Colon (tissue), 2 donors: ENCODE results near the gene DNAH1.

ENCODE experiments used
- FAIRE-seq: peaks from 2 replicates; lab custom pipeline; 2012; peaks lifted over from hg19 to GRCh38; lab: Jason Lieb, UNC
- donor health status: control.
- donor health status: control.

Gene DNAH1

GRCh38 chr3:52405066-52405465 is 88.9 kb downstream of the DNAH1 start:
- no peak for FAIRE-seq

DNA sequence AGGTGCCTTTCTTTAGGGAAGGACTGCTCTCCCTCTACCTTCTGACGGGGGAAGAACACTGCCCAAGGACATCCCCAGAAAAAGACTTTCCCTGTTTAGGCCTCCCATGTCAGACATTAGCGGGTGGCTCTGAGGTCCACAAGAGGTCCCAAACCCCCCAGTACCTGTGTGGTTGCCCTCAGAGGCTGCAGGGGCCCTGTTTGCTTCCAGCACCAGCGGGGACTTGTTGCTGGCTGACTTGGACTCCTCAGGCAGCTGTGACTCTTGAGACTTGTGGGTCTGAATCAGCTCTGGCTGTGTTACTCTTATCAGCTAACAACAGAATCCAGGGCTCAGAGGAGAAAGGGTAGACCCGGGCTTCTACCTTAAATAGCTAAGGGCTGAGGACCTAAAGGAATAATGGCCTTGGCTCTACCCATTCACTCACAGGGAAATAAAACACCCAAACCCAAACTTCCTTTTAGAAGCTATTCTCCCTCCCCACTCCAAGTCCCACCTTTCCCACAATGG is 89.5 kb downstream of the DNAH1 start:
- FAIRE-seq = no peak

- FAIRE-seq = no peak
Observed at GRCh38 chr3:52406231-52406661, 90.1 kb downstream of the DNAH1 start.

- no peak for FAIRE-seq
Observed at GRCh38 chr3:52406791-52407510, 90.8 kb downstream of the DNAH1 start.

DNA sequence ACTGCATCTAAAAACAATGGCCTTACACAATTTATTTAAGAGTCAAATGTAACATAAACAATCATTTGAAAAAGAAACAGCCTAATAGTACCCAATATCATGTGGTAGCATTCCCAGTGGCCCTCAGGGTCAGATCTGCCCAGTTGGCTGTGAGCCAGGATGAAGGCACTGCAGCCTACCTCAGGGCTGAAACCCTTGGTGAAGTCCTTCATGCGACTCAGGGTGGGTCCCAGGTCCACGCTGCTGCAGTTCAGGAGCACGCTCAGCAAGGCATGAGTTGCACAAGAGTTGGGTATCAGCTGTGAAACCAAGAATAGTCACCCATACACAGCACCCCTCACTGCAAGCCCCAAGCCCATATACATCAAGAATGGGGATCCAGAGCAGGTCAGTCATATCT is 91.7 kb downstream of the DNAH1 start:
- no peak for FAIRE-seq

- no peak for FAIRE-seq
Observed at GRCh38 chr3:52408466-52408865, 92.3 kb downstream of the DNAH1 start.

DNA sequence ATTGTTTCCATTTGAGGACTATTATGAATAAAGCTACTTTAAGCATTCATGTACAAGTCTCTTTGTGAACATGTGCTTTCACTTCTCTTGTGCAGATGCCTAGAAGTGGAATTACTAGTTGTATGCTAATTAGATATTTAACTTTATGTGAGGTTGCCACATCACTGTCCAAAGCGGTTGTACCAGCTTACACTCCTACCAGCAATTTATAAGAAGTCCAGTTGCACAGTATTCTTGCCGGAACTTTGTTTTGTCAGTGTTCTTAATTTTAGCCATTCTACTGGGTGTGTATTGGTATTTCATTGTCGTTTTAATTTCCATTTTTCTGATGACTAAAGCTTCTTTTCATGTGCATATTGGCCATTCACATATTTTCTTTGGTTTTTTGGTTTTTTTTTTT is 99.7 kb downstream of the DNAH1 start:
- no peak for FAIRE-seq

GRCh38 chr3:52420388-52420787 is 104.3 kb downstream of the DNAH1 start:
- FAIRE-seq = no peak

DNA sequence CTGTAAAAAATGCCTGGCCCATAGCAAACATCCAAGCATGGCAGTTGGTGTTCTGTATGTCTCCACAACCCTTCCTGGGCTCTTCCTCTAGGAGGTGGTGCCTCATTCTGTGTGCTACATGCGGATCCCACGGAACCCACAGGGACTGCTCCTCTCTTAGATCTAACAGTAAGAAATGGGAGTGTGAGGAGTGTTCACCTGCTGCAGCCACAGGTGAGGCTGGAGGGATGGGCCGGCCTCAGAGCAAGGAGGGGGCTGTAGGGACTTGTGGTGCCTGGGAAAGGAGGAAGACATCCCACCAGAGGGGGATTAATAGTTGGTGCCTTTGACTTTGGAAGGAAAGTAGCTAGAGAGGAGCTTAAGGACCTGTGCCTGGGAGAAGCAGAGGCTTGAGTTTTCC is 106.5 kb downstream of the DNAH1 start:
- no peak for FAIRE-seq

- FAIRE-seq = no peak
Observed at GRCh38 chr3:52423173-52423572, 107.1 kb downstream of the DNAH1 start.

- FAIRE-seq = no peak
Observed at GRCh38 chr3:52428151-52429005, 112.3 kb downstream of the DNAH1 start.

DNA sequence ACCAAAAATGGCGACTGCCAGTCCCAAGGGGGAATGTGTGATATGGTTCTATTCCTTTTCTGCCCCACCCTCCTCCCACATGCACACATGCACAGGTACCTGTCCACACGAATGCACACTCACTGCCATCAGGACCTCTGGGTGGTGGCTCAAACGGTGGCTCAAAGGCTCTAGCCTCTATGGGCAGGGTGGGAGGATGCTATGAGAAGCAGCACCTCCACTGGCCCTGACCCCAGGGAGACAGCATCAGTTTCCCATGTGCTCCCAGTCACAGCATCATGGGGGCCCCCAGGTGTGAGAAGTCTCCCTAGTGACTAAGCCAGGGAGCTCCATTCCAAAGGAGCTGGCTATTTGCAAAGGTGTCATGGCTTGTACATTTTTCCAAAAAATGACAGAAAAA is 112.9 kb downstream of the DNAH1 start:
- FAIRE-seq = no peak

DNA sequence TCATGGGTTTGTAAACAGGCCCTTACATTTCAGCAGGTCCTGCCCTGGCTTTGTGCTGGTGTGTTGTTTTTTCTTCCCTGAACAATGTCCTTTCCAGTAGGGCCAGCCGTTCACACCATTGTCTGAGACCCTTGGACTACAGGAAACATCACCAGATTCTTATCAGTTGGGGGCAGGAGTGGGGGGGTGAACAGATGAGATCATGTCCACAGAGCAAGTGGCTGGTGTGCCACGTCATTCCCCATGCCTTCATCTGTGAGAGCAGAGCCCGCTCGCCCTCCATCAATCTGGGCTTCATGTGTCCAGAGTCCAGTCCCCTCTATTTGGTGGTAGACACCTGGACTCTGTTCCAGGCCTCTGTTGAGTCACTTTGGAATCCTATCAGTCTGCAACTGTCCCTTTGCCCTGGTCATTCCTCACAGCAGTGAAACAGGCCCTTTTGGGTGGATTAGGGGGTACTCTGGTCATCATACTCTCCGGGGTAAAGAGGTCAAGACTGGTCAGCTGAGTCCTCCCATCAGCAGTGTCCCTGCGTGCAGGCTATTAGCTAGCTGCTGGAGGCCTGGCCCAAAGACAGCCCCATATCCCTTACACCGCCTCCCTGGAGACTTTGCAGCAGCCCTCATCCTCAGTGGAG is 113.8 kb downstream of the DNAH1 start:
- FAIRE-seq = no peak

DNA sequence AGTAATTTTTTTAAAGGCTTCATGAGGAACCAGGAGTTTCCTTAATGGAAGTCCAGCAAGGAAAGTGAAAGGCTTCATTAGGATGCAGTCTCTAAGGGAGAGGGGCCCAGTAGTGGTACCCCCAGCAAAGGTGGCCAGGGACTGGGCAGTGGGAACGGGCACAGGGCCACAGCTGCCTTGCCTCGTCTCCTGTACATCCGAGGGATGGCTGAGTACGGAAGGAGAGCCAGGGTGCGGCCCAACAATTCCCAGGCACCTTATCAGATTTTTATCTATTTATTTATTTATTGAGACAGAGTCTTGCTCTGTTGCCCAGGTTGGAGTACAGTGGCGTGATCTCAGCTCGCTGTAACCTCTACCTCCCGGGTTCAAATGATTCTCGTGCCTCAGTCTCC is 114.3 kb downstream of the DNAH1 start:
- FAIRE-seq = no peak

DNA sequence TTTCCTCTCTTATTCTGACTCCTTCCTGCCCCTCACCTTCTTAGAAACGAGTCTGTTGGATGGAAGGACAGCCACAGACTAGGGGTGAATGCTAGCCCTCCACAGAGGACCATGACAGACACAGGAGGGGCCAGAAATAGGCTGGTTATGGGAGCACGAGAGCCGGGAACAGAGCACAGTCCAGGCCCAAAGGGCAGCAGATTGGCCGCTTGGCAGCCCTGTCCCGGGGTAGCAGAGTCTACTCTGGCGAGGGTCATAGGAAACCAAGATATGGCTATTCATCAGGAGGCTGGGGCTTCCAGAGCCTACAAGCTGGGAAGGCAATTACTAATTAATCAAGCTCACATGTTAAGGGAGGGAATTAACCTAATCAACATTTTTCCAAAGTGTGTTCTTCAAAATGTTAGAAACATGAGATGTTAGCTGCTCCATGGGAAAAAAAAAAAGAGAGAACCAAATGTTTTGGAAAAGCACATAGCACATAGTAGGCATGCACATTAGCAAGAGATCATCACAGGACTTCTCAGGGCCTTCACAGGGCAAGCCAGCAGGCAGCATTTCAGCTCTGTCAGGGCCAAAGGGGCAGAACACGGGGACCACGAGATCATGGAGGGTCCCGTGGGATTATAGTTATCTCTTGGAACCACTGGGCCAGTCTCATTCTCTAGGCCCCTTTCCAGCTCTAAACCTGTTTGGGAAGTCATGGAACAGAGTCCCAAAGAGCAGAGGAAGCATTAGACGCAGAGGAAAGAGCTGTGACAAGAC is 115.5 kb downstream of the DNAH1 start:
- FAIRE-seq = no peak

GRCh38 chr3:52432225-52432624 is 116.1 kb downstream of the DNAH1 start:
- no peak for FAIRE-seq

DNA sequence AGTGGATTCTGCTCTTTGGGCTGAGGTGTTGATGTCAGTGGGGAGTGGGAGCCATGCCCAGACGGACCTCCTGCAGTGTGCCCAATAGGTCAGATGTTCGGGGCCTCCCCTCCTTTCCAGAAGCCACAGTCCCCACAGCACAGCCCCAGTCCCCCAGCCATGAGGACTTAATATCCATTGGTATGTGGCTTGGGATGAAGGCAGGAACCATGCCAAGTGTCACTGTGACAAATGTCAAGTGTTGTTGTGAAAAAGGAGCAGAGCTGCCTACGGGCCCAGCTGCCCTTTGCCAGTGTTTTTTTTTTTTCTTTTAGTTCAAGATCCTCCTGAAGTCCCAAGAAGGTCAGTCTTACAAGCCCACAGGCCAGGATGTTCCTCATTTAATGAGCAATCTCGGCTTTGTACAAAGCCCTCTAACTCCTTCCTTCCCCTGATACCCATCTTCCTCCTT is 116.6 kb downstream of the DNAH1 start:
- no peak for FAIRE-seq

DNA sequence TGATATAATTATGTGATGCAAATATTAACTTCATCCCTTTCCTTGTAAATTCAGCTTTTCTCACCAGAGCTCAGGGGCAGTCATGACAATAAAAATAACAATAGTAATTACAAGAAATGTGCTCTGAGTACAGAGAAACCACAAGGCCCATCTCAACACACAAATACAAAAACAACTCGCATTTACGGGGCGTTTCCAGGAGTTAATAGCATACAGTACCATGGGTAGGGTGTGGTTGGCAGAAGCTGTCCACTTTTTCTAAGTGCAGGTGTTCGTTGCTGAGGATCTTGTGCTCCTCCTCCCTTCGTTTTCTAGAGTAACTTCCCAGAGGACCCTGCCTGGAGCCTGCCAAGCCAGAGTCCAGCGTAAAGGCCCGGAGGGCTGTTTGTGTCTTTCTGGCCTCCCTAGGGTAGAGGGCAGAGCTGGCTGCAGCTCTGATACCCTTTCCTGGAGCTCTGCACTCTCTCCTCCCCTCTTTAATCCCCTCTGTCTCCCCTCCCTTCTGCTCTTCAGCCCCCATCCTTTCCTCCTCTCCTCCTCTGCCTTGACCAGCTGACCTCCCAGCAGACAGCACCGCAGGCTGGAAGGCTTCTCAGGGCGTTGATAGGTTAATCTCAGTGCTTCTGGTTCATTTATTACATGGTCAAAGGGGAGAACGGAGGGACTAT is 117.3 kb downstream of the DNAH1 start:
- no peak for FAIRE-seq

DNA sequence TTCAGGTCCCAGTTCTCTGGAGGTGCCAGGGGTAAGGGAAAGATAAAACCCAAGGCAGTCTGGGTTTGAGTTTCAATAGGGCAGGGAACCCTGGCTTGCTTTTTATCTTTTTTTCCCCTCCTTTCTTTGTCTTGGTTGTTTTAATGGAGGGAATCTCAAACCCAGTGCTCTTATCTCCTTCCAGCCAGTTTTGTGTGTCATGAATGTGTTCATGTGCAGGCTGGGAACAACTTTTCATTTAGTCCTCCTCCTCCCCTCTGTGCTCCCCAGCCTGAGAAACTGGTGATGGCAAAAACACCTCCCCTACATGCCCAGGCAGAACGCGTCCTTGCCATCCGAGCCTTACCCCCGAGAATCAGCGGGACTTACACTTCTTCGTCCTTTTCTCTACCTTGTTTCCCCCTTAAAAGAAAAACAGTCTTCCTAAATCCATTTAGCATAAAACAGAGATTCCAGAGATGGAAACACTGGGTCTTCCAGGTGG is 117.9 kb downstream of the DNAH1 start:
- no peak for FAIRE-seq

DNA sequence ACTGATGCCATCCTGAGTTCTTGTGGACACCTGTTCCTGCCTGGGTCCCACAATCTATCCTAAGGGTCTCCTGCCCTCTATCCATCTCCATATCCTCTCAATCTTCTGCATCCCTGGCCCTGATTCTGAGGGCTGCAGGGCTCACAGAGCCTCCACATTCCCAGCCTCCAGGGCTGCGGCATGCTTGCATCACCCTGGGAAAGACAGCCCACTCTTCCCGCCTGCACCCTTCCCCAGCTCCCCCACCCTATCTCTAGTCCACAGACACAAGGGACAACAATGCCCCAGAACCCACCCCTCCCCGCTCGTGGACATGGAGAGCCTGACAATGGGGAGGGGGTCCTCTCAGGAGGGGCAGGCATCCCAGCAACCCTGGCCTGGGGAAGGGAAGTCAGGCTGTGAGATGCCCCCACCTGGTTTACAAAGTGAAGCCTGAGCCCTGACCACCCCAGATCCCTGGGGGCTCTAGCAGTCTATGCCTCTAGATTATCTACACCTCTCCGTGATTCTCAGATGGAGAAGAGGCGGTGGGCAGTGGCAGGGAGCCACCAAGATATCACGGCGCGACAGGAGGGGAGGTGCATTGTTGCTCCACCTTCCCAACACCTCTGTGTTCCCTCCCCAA is 118.5 kb downstream of the DNAH1 start:
- FAIRE-seq = no peak
